Measurements from ENCODE around the gene EXOC3.
A peak's percentile ranks its signal among the peaks of the same experiment; 100 is the strongest.
"Not testable (repeated sequence)": the region's sequence is repeated elsewhere in the genome, so short reads cannot be mapped to it uniquely, and the experiment has no call there.

Gene EXOC3

GRCh38 chr5:473551-474192 is 30.7 kb downstream of the EXOC3 start:
- DNase-seq (ENCODE audit: low spot score), result peak; percentile 66

GRCh38 chr5:474232-474839 is 31.4 kb downstream of the EXOC3 start:
- not testable (repeated sequence) for DNase-seq (ENCODE audit: low spot score)

GRCh38 chr5:474840-475661 is 32.1 kb downstream of the EXOC3 start:
- DNase-seq (ENCODE audit: low spot score), result no peak

- DNase-seq (ENCODE audit: low spot score), result no peak
Measured at GRCh38 chr5:475704-476101, 32.7 kb downstream of the EXOC3 start.

GRCh38 chr5:476102-476813 is 33.3 kb downstream of the EXOC3 start:
- no peak for DNase-seq (ENCODE audit: low spot score)

GRCh38 chr5:476814-477175 is 33.8 kb downstream of the EXOC3 start:
- no peak for DNase-seq (ENCODE audit: low spot score)

GRCh38 chr5:477247-477646 is 34.3 kb downstream of the EXOC3 start:
- DNase-seq (ENCODE audit: low spot score), result no peak

- DNase-seq (ENCODE audit: low spot score), result no peak
Measured at GRCh38 chr5:477871-478270, 34.9 kb downstream of the EXOC3 start.

GRCh38 chr5:478369-478981 is 35.5 kb downstream of the EXOC3 start:
- no peak for DNase-seq (ENCODE audit: low spot score)

- DNase-seq (ENCODE audit: low spot score), result no peak
Measured at GRCh38 chr5:478982-479535, 36.1 kb downstream of the EXOC3 start.

- no peak for DNase-seq (ENCODE audit: low spot score)
Measured at GRCh38 chr5:479566-480319, 36.8 kb downstream of the EXOC3 start.

- DNase-seq (ENCODE audit: low spot score), result no peak
Measured at GRCh38 chr5:481347-481746, 38.4 kb downstream of the EXOC3 start.

- DNase-seq (ENCODE audit: low spot score), result no peak
Measured at GRCh38 chr5:482021-482420, 39.0 kb downstream of the EXOC3 start.

GRCh38 chr5:482506-482905 is 39.5 kb downstream of the EXOC3 start:
- DNase-seq (ENCODE audit: low spot score), result no peak

GRCh38 chr5:483011-483410 is 40.0 kb downstream of the EXOC3 start:
- no peak for DNase-seq (ENCODE audit: low spot score)

- no peak for DNase-seq (ENCODE audit: low spot score)
Measured at GRCh38 chr5:483434-484140, 40.6 kb downstream of the EXOC3 start.

GRCh38 chr5:484556-484955 is 41.6 kb downstream of the EXOC3 start:
- no peak for DNase-seq (ENCODE audit: low spot score)

GRCh38 chr5:485113-485945 is 42.4 kb downstream of the EXOC3 start:
- no peak for DNase-seq (ENCODE audit: low spot score)

GRCh38 chr5:485946-486491 is 43.0 kb downstream of the EXOC3 start:
- DNase-seq (ENCODE audit: low spot score), result no peak

Measured in hepatic stellate cell (primary cell).